MG63 (cell line): ENCODE measurements around the gene THSD7A. TPM values are rescaled to one million over a fixed set of nuclear protein-coding genes. Genes with fewer than 3 reads are reported as not detected.

Experiments used
- DNase-seq: peaks from one replicate; pipeline ENCODE4 v3.0.0-alpha.2; 2020
- H3K27me3 ChIP-seq: fragments of 250-450 bp; sonication (Bioruptor Pico); 2 replicates; pipeline ENCODE4 v1.5.1; 2020; ENCODE audit warnings: mild to moderate bottlenecking, moderate library complexity
- H3K36me3 ChIP-seq: fragments of 250-450 bp; sonication (Bioruptor Pico); 2 replicates; pipeline ENCODE4 v1.5.1; 2020; ENCODE audit warnings: mild to moderate bottlenecking, moderate library complexity
- H3K4me3 ChIP-seq: fragments of 250-450 bp; sonication (Bioruptor Pico); 2 replicates; pipeline ENCODE4 v1.5.1; 2020; ENCODE audit warnings: mild to moderate bottlenecking, moderate library complexity
- H3K9me3 ChIP-seq: fragments of 250-450 bp; sonication (Bioruptor Pico); 2 replicates; pipeline ENCODE4 v1.5.1; 2020; ENCODE audit warnings: mild to moderate bottlenecking, moderate library complexity
- total RNA-seq: library from RNA; depleted of rRNA; stranded (reverse); fragments of >200 nt; shearing (Covaris generic); gene quantifications from 2 replicates; pipeline ENCODE4 v1.2.3, GENCODE V29; 2014; ENCODE audit warnings: low replicate concordance; rRNA removed

Gene THSD7A, protein sequence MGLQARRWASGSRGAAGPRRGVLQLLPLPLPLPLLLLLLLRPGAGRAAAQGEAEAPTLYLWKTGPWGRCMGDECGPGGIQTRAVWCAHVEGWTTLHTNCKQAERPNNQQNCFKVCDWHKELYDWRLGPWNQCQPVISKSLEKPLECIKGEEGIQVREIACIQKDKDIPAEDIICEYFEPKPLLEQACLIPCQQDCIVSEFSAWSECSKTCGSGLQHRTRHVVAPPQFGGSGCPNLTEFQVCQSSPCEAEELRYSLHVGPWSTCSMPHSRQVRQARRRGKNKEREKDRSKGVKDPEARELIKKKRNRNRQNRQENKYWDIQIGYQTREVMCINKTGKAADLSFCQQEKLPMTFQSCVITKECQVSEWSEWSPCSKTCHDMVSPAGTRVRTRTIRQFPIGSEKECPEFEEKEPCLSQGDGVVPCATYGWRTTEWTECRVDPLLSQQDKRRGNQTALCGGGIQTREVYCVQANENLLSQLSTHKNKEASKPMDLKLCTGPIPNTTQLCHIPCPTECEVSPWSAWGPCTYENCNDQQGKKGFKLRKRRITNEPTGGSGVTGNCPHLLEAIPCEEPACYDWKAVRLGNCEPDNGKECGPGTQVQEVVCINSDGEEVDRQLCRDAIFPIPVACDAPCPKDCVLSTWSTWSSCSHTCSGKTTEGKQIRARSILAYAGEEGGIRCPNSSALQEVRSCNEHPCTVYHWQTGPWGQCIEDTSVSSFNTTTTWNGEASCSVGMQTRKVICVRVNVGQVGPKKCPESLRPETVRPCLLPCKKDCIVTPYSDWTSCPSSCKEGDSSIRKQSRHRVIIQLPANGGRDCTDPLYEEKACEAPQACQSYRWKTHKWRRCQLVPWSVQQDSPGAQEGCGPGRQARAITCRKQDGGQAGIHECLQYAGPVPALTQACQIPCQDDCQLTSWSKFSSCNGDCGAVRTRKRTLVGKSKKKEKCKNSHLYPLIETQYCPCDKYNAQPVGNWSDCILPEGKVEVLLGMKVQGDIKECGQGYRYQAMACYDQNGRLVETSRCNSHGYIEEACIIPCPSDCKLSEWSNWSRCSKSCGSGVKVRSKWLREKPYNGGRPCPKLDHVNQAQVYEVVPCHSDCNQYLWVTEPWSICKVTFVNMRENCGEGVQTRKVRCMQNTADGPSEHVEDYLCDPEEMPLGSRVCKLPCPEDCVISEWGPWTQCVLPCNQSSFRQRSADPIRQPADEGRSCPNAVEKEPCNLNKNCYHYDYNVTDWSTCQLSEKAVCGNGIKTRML (N-terminal part only)
- total RNA-seq, result not detected in 2 replicates

DNA sequence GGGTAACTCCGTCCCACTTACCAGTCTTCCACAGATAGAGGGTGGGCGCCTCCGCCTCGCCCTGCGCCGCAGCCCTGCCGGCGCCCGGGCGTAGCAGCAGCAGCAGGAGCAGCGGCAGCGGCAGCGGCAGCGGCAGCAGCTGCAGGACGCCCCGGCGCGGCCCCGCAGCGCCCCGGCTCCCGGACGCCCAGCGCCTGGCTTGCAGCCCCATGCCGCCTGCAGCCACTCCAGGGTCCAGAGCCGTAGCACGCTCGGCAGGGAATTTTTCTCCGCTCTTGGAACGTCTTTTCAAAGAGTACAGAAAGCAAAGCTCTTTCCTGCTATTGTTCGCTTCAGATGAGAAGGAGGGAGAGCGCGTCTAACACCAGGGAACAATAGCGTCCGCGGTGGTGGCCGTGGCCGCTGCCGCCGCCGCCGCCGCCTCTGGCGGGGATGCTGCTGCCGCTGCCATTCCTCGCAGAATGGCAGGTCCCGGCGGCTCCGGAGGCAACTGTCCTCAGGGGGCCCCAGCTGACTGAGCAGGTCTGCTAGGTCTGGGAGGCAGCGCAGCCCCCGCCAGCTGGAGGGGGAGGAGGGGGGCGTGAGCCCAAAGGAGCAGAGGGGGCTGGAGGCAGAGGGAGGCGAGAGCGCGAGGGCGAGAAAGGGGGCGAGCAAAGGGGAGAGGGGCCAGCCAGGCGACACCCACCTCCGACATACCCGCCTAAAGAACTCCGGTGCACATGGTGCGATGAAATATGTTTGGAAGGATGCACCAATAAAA lies at the start of gene THSD7A:
Gene THSD7A (minus strand): TSS at position 463 of the 760 bp plus-strand sequence. CDS start 252 bp downstream, at position 211.
- Histone ChIP-seq H3K27me3 (peaks cover 30% of the 10 kb centered on the region), H3K4me3 (0 out of 2 replicates have a peak within 1 kb of the TSS, but pooled peaks have one; percentile 21), H3K9me3 (no peaks in the 10 kb centered on the region), H3K36me3 (no peaks in the 10 kb centered on the region)
- peak; percentile 22 for DNase-seq

DNA sequence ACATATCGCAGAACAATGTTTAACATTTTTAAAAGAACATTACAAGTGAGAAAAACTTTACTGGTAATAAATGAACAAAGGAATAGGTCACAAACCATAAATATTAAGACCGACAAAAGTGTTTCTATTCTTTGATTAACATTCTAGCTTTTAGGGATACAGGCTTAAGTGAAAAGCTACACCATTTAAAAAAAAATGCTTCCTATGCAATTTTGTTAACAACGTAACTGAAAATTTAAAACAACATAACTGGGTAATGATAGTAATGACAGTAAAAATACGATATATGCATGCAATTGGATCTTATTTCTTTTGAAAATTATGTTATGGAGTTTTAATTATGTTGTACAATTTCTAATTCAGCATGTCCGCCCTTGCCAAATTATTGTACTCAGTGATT lies 49.7 kb upstream of the THSD7A start:
- H3K9me3 ChIP-seq, result no peaks in the 10 kb centered on the region
- no peak overlapping the region for H3K4me3 ChIP-seq
- no peaks in the 10 kb centered on the region for H3K36me3 ChIP-seq
- DNase-seq, result no peak
- H3K27me3 ChIP-seq, result no peaks in the 10 kb centered on the region

DNA sequence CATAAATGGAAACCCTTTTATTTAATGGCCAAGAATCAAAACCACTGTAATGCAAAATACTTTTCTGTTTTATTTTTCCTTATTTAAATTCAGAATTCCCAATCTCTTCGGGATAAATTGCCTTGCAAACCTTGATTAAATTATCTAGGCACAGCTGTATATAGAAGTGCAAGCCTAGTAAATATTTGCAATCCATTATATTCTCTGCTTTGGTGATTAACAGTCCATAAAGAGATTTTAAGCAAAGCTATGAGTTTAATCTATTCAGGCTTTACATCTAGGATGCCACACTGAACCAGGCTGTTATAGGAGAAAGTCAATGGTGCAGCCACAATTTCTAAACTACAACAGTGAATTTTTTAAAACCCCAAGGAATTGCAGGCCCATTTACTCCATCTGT lies 43.6 kb upstream of the THSD7A start:
- H3K36me3 ChIP-seq, result no peaks in the 10 kb centered on the region
- H3K4me3 ChIP-seq, result no peak overlapping the region
- DNase-seq, result no peak
- H3K27me3 ChIP-seq, result no peaks in the 10 kb centered on the region
- no peaks in the 10 kb centered on the region for H3K9me3 ChIP-seq

DNA sequence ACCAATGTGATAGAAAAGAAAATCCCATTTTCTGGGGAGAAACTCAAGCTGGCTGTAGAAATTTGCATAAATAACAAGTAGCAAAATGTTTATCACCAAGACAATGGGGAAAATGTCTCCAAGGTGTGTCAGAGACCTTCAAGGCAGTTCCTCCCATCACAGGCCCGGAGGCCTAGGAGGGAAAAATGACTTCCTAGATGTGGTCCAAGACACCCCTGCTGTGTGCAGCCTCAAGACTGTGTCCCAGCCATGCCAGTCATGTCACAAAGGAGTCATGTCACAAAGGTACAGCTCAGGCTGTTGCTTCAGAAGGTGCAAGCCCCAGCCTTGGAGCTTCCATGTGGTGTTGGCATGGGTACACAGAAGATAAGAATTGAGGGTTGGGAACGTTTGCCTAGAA lies 33.7 kb upstream of the THSD7A start:
- DNase-seq, result no peak
- Histone ChIP-seq H3K27me3 (no peaks in the 10 kb centered on the region), H3K4me3 (no peak overlapping the region), H3K9me3 (no peaks in the 10 kb centered on the region), H3K36me3 (no peaks in the 10 kb centered on the region)

DNA sequence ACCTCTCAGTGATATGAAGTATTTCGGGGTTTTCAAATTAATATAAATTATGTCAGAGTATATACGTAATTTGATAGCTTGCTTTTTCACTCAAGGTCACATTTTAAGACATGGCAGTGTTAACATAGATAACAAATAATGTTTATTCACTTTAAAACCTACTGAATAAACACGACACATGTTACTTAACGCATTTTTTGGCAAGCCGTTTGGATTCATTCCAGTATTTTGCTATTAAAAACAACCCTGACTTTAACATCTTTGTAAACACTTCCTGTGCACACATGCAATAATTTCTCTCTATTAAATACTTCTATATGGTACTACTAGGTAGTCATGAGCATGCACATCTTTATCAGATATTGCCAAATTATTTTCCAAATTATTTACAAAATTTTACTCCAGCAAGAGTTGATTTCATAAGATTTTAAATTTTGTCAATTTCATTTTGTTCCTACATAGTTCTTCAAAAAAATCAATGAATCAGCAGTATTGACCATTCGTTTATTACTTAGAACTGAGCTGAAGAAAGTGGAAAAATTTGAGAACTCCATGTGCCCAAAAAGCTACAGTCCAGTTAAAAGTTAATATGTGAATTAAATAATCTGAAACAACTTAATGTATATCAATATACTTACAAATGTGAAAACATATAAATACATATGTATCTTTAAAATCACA lies 26.8 kb upstream of the THSD7A start:
- no peak for DNase-seq
- H3K9me3 ChIP-seq, result no peaks in the 10 kb centered on the region
- peaks cover under 1% of the 10 kb centered on the region; the same call in 1 of the 2 replicates for H3K27me3 ChIP-seq
- H3K4me3 ChIP-seq, result no peak overlapping the region
- H3K36me3 ChIP-seq, result no peaks in the 10 kb centered on the region

DNA sequence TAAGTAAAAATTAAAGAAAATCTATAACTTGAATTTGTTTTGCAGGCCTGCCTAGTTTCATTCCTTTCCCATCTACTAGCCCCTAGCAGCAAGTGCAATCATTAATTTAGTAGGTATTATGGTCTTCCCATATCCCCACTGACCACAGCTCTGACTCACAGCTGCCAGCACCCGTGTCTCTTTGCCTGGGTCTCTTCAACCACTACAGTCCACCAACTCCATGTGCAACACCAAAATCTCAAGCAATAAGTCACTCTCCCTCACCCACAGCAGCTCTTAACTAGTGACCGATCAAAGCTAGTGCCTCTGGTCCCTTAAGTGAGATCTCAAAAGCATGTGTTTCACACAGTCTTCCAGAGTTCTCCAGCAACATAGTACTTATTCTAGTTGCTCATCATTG lies 26.0 kb upstream of the THSD7A start:
- peaks cover 2% of the 10 kb centered on the region; the same call in 1 of the 2 replicates for H3K27me3 ChIP-seq
- no peak overlapping the region for H3K4me3 ChIP-seq
- no peak for DNase-seq
- no peaks in the 10 kb centered on the region for H3K9me3 ChIP-seq
- no peaks in the 10 kb centered on the region for H3K36me3 ChIP-seq

DNA sequence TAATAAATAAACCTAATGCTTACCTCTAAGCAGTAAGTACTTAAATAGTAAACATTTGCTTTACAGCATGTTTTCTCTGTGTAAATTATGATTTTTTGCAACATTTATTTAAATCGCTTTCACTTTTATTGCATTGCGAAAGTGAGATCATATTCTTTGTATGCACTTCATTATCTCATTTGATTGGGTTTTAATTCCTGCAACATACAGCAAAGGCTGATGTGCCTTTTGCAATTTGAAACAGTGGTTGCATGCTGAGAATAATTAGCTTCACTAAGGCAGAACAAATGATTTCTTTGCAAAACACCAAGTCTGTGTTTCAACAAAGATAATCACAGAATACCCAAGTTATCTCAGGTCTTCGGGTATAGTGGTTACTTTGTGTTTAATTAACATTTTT lies 16.3 kb upstream of the THSD7A start:
- no peak overlapping the region for H3K4me3 ChIP-seq
- no peaks in the 10 kb centered on the region for H3K9me3 ChIP-seq
- no peak for DNase-seq

DNA sequence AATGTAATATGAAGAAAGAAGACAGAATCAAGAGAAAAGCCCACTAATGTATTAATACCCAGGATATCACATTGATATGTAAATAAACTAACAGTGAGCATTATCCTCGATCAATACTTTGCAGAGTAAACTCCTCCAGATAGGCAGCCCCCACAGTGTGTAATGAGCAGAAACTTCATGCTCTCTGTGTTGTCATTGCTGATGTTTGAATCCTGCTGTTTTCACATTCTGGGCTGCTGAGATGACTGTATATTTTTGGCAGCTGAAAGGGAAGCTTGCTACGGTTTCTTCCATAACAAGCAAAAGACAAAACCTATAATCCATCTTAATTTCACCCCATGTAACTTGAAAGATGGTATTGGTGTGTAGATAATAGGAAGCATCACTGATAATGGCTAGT lies 15.3 kb upstream of the THSD7A start:
- Histone ChIP-seq H3K4me3 (no peak overlapping the region), H3K36me3 (no peaks in the 10 kb centered on the region), H3K9me3 (no peaks in the 10 kb centered on the region), H3K27me3 (peaks cover 2% of the 10 kb centered on the region; the same call in 1 of the 2 replicates)
- no peak for DNase-seq

More for the DNA sequence above, 16.3 kb upstream of the THSD7A start:
- Histone ChIP-seq H3K27me3 (peaks cover 2% of the 10 kb centered on the region; the same call in 1 of the 2 replicates), H3K36me3 (no peaks in the 10 kb centered on the region)

DNA sequence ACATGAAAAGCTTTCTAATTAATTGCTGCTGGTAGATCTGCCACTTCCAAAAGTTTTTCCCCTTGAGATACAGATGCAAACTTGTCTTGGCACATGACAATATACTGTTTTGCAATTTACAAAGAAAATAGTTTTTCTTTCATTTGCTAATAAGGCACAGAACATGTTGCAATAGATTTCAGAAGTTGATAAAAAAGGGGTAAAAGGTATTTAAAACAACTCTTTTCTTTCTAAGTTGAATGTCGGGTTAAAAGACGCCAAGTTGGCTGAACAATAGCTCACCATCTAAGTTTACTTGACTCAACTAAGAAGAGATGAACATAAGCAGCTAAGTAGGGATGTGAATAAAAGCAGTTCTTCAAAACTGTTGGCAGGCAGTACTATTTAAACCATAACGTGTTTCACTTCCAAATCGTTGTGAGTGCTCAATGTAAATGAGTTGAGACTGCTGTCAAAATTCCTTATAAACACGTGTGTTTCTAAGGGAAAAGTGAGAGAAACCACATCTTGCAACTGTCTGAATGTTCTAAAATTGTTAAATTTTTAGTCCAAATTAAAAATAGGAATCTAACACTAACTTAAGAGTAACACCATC lies 14.5 kb upstream of the THSD7A start:
- Histone ChIP-seq H3K4me3 (no peak overlapping the region), H3K36me3 (no peaks in the 10 kb centered on the region), H3K27me3 (peaks cover 2% of the 10 kb centered on the region; the same call in 1 of the 2 replicates), H3K9me3 (no peaks in the 10 kb centered on the region)
- DNase-seq, result no peak

DNA sequence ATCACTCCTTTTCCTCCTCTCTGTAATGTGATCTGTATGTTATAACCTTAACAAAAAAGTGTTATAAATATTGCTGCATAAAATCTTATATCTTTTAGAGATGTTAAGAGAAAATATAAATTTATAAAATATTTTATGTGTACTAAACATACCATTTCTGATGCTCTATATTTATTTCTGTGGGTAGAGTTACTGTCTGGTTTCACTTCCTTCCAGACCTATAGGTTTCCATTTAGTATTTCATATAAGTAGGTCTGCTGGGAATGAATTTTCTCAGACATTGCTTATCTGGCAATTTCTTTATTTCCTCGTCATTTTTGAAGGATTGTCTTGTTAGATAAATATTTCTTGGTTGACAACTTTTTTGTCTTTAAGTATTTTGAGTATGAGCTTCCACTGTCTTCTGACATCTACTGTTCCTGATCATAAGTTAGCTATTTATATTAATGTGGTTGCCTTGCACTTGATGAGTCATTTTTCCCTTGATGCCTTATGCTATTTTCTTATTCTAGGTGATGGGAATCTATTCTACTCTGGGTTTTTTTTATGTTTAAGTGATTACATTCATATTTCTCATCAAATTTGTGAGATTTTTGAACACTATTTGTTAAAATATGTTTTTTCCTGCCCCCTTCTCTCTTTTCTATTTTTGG lies 11.2 kb upstream of the THSD7A start:
- H3K9me3 ChIP-seq, result no peaks in the 10 kb centered on the region
- DNase-seq, result no peak
- H3K4me3 ChIP-seq, result no peak overlapping the region
- H3K36me3 ChIP-seq, result no peaks in the 10 kb centered on the region
- H3K27me3 ChIP-seq, result no peaks in the 10 kb centered on the region

DNA sequence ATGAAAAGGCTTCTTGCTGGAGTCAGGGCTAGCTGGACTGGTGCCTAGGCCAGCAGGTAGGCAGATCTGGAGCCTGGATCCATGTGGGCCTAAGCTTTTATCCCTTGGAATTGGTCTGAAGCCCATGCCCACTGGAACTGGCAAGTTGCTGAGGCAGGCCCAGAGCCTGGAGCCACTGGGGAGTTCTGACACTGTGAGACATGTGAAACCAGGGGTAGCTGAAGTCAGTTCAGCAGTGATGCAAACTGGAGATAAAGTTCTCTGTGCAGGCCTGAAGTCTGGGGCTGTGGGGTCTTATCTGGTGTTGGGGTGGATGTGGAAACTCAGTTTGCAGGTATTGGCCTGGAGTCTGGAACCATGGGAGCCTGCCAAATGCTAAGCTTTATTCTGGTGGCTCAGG lies 9.7 kb upstream of the THSD7A start:
- no peaks in the 10 kb centered on the region for H3K27me3 ChIP-seq
- no peaks in the 10 kb centered on the region for H3K9me3 ChIP-seq
- H3K4me3 ChIP-seq, result no peak overlapping the region
- no peaks in the 10 kb centered on the region for H3K36me3 ChIP-seq
- DNase-seq, result no peak

DNA sequence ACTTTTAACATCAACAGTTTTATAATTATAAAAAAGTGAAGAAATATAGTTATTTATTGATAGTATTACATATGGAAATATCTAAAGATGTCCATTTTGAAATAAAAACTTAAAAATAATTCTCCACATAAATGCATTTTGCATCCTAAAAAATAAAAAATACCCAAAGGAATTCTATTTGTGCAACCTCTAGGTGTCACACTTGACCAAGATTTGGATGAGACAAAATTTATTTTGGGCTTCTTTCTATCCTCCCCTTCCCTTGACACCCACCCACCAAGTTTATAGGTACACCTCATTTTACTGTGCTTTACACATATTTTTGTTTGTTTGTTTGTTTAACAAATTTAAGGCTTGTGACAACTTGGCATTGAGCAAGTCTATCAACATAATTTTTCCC lies 3.3 kb upstream of the THSD7A start:
- Histone ChIP-seq H3K27me3 (peaks cover 24% of the 10 kb centered on the region), H3K4me3 (no peak overlapping the region), H3K9me3 (no peaks in the 10 kb centered on the region), H3K36me3 (no peaks in the 10 kb centered on the region)
- DNase-seq, result no peak

DNA sequence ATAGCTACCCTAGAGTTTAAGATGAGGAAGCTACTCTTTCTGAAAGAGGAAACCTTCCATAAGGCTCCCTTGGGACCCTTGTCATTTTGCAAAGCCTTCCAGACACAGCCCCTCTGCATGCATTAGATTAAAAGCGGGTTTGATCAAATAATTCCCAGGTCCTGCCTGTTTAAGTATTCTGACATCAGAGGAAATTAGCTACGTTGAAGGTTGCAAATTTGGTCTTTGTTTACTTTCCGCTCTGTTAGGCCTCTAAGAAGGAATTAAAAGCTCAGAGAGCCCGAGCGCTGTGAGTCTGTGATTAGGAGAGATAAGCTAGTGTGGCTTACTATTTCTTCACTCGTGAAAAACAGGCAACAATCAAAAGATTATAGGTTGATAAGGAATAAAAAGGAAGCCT lies 1.4 kb upstream of the THSD7A start:
- no peak for DNase-seq
- Histone ChIP-seq H3K36me3 (no peaks in the 10 kb centered on the region), H3K9me3 (no peaks in the 10 kb centered on the region), H3K4me3 (no peak overlapping the region), H3K27me3 (peaks cover 30% of the 10 kb centered on the region)

DNA sequence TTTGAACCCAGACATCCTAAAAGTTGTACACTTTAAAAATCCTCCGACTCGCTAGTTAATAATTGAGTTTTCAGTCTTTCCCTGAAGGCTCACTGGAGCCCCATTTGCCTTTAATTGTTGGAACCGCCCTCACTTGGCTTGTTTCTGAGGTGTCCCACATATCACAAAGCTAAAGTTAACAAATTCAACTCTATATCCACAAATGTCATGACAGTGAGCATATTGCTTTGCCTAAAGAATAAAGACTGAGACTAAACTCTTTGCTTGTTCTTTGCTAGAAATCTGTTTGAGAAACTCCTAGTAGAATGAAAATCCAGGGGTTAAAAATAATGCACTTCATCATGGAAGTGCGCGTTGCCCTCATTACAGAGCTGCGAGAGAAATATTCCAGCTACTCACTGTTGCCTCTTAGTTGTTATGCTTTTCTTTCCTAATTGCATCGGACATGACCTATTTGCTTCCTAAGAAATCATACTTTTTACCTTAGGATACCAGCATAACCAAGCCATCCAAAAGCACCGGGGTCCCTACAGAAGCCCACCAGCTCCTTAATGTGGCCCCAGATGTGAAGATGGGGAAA lies 752 bp downstream of the THSD7A start:
- H3K9me3 ChIP-seq, result no peaks in the 10 kb centered on the region
- no peak for DNase-seq
- H3K36me3 ChIP-seq, result no peaks in the 10 kb centered on the region
- H3K4me3 ChIP-seq, result no peak overlapping the region
- peaks cover 30% of the 10 kb centered on the region for H3K27me3 ChIP-seq
